ENCODE measurements around the gene IGFALS.

The IGFALS gene

GRCh38 chr16:1762879-1763520, 30.5 kb downstream of the IGFALS start:
- TF ChIP-seq, protein P1, sequence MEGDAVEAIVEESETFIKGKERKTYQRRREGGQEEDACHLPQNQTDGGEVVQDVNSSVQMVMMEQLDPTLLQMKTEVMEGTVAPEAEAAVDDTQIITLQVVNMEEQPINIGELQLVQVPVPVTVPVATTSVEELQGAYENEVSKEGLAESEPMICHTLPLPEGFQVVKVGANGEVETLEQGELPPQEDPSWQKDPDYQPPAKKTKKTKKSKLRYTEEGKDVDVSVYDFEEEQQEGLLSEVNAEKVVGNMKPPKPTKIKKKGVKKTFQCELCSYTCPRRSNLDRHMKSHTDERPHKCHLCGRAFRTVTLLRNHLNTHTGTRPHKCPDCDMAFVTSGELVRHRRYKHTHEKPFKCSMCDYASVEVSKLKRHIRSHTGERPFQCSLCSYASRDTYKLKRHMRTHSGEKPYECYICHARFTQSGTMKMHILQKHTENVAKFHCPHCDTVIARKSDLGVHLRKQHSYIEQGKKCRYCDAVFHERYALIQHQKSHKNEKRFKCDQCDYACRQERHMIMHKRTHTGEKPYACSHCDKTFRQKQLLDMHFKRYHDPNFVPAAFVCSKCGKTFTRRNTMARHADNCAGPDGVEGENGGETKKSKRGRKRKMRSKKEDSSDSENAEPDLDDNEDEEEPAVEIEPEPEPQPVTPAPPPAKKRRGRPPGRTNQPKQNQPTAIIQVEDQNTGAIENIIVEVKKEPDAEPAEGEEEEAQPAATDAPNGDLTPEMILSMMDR (IDR thresholded peaks at IDR 0.05; ENCODE audit: borderline replicate concordance, insufficient read depth, low read depth, low read length), result no peak
- H3K4me3 ChIP-seq (ENCODE audit: low read depth, low read length), result no peak overlapping the region

- TF ChIP-seq, protein P1 (IDR thresholded peaks at IDR 0.05; ENCODE audit: borderline replicate concordance, insufficient read depth, low read depth, low read length), result no peak
- no peak overlapping the region for H3K4me3 ChIP-seq (ENCODE audit: low read depth, low read length)
Observed at GRCh38 chr16:1762196-1762878, 31.2 kb downstream of the IGFALS start.

DNA sequence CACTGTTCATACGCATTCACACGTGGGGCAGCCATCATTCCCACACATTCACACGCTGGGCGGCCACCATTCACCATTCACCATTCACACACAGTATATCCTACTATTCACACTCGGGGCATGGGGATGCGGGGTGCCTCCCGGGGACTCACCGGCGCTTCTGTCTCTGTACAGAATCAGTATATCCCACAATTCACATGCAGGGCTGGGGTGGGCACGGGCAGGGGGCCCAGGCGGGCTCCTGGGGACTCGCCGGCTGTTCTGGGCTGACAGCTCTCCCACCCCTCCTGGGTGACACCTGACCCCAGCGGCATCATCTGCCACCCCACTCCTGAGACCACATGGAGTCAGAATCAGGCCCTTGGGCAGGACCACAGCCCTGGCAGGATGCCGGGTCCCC, 31.8 kb downstream of the IGFALS start:
- TF ChIP-seq, protein P1 (IDR thresholded peaks at IDR 0.05; ENCODE audit: borderline replicate concordance, insufficient read depth, low read depth, low read length), result no peak
- no peak overlapping the region for H3K4me3 ChIP-seq (ENCODE audit: low read depth, low read length)

DNA sequence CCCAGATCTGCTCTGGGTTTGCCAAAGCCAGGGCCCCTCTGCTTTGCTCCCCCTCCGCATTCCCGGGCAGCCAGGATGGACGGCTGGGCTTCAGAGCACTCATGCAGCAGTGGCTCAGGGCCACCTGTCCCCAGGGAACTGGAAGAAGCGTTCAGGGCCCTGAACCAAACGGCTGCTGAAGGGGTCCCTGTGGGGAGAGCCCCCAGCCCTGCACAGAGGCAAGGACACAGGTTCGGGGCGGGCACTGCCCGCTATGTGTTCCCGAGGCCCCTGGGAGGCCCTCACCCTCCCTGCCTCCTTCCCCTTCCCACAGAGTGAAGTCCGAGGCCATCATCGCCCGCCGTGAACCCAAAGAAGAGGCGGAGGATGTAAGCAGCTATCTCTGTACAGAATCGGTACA, 32.6 kb downstream of the IGFALS start:
- H3K4me3 ChIP-seq (ENCODE audit: low read depth, low read length), result no peak overlapping the region
- TF ChIP-seq, protein P1 (IDR thresholded peaks at IDR 0.05; ENCODE audit: borderline replicate concordance, insufficient read depth, low read depth, low read length), result no peak

DNA sequence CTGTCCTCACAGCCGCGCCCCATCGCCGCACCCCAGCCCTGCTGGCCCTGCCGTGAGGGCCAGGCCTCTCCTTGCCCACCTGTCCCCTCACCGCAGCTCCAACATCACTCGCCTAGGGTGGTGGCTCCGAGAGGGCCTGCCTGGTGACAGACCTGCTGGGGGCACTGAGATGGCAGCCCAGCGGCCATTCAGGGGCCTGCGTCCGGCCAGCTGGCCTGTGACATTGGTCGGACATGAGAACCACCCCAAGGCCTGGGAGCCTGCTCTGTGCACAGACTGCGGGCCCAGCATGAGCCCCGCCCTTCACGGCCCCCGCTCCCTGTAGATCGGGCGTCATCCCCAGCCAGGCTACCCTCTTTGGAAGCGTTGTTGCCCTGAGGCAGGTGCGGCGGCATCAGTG, 34.0 kb downstream of the IGFALS start:
- TF ChIP-seq, protein P1 (IDR thresholded peaks at IDR 0.05; ENCODE audit: borderline replicate concordance, insufficient read depth, low read depth, low read length), result no peak
- no peak overlapping the region for H3K4me3 ChIP-seq (ENCODE audit: low read depth, low read length)

DNA sequence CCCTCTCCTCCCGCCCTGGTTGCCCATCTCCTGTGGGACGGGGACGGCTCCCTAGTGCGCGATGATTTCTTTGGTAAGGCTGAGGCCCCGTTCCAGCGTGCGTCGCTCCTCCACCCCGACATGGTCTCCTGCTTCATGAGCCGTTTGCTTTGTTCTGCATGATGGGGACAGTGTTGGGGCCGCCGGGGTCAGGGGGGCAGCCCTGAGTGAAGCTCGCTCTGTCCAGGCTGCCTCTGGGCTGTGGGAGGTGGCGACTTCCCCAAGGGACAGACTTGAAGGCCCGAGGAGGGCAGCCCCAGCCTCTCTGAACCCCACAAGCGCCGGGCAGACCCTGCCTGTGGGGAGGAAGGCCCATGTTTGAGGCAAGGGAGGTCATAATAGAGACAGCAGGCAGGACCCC, 34.6 kb downstream of the IGFALS start:
- H3K4me3 ChIP-seq (ENCODE audit: low read depth, low read length), result no peak overlapping the region
- TF ChIP-seq, protein P1 (IDR thresholded peaks at IDR 0.05; ENCODE audit: borderline replicate concordance, insufficient read depth, low read depth, low read length), result no peak
